Fibroblast of lung (primary cell): Measurements from ENCODE around the gene FTO.

ENCODE experiments used
- EZH2 ChIP-seq: IDR thresholded peaks from 2 replicates; pipeline ENCODE4 v1.5.1; 2012; ENCODE audit warnings: low read length, control low read depth, mild to moderate bottlenecking; ENCODE audit errors: missing control alignments
- TF ChIP-seq, protein P1 (sequence below), 2 donors: IDR thresholded peaks in 1 of 2; conservative IDR thresholded peaks in 1 of 2; 1 replicate in 1 of 2; 2 replicates in 1 of 2; pipeline ENCODE4 v1.5.1; 2011 to 2012; ENCODE audit warnings: low read length in 2 of 2, control low read depth in 1 of 2, inconsistent platforms in 1 of 2, low read depth in 1 of 2, mild to moderate bottlenecking in 1 of 2

GRCh38 chr16:54175552-54176375 lies 471.8 kb downstream of the FTO start:
- TF ChIP-seq, protein P1, sequence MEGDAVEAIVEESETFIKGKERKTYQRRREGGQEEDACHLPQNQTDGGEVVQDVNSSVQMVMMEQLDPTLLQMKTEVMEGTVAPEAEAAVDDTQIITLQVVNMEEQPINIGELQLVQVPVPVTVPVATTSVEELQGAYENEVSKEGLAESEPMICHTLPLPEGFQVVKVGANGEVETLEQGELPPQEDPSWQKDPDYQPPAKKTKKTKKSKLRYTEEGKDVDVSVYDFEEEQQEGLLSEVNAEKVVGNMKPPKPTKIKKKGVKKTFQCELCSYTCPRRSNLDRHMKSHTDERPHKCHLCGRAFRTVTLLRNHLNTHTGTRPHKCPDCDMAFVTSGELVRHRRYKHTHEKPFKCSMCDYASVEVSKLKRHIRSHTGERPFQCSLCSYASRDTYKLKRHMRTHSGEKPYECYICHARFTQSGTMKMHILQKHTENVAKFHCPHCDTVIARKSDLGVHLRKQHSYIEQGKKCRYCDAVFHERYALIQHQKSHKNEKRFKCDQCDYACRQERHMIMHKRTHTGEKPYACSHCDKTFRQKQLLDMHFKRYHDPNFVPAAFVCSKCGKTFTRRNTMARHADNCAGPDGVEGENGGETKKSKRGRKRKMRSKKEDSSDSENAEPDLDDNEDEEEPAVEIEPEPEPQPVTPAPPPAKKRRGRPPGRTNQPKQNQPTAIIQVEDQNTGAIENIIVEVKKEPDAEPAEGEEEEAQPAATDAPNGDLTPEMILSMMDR (conservative IDR thresholded peaks at IDR 0.05 in 1 of 2, IDR thresholded peaks at IDR 0.05 in 1 of 2; ENCODE audit: low read depth in 1 of 2, low read length in 2 of 2): no peak
- peak; percentile 51 for TF ChIP-seq EZH2
